HL-60 (cell line): ENCODE data around the gene PHF19.

Experiments used
- CTCF ChIP-seq: IDR thresholded peaks from one replicate; pipeline ENCODE4 v1.5.1; 2011; ENCODE audit warnings: low read length, control low read depth, inconsistent platforms; ENCODE audit not compliant: insufficient read depth
- GABPA ChIP-seq: IDR thresholded peaks from 2 replicates; pipeline ENCODE4 v1.6.1; 2012; ENCODE audit warnings: low read depth
- POLR2AphosphoS5 ChIP-seq: IDR thresholded peaks from 2 replicates; pipeline ENCODE4 v1.6.1; 2012; ENCODE audit warnings: low read depth
- REST ChIP-seq: IDR thresholded peaks from 2 replicates; pipeline ENCODE4 v1.6.1; 2012; ENCODE audit warnings: low read depth; ENCODE audit not compliant: insufficient replicate concordance
- SPI1 ChIP-seq: IDR thresholded peaks from 2 replicates; pipeline ENCODE4 v1.6.1; 2012; ENCODE audit warnings: low read depth, mild to moderate bottlenecking, borderline replicate concordance

- TF ChIP-seq GABPA = no peak
- no peak for TF ChIP-seq CTCF
- no peak for TF ChIP-seq REST
- TF ChIP-seq POLR2AphosphoS5 = no peak
- no peak for TF ChIP-seq SPI1
These were observed 2.5 kb downstream of the PHF19 start for GRCh38 chr9:120874226-120875194.
